ENCODE measurements around the gene STMP1. TPM values are rescaled to one million over a fixed set of nuclear protein-coding genes. Genes with fewer than 3 reads are reported as not detected.
A peak's percentile ranks its signal among the peaks of the same experiment; 100 is the strongest.
"Not testable (repeated sequence)": the region's sequence is repeated elsewhere in the genome, so short reads cannot be mapped to it uniquely, and the experiment has no call there.

STMP1 gene
- total RNA-seq, 1 experiment from 2014 or later: 16.3 TPM

DNA sequence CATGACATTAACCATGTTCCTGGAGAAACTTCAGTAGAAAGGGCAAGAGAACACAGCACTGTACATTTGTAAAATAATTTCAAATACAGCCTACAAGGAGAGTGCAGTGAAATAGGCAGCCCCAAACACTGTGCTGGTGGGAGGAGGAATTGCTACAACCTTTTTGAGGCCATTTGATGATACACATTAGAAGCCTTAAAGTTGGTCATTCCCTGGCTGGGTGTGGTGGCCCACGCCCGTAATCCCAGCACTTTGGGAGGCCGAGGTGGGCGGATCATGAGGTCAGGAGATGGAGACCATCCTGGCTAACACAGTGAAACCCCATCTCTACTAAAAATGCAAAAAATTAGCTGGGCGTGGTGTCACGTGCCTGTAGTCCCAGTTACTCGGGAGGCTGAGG, 30.3 kb downstream of the STMP1 start:
- DNase-seq (ENCODE audit: extremely low read depth, low read depth): not testable (repeated sequence)

GRCh38 chr7:135693558-135693957, 31.2 kb downstream of the STMP1 start:
- DNase-seq (ENCODE audit: extremely low read depth, low read depth): no peak

DNA sequence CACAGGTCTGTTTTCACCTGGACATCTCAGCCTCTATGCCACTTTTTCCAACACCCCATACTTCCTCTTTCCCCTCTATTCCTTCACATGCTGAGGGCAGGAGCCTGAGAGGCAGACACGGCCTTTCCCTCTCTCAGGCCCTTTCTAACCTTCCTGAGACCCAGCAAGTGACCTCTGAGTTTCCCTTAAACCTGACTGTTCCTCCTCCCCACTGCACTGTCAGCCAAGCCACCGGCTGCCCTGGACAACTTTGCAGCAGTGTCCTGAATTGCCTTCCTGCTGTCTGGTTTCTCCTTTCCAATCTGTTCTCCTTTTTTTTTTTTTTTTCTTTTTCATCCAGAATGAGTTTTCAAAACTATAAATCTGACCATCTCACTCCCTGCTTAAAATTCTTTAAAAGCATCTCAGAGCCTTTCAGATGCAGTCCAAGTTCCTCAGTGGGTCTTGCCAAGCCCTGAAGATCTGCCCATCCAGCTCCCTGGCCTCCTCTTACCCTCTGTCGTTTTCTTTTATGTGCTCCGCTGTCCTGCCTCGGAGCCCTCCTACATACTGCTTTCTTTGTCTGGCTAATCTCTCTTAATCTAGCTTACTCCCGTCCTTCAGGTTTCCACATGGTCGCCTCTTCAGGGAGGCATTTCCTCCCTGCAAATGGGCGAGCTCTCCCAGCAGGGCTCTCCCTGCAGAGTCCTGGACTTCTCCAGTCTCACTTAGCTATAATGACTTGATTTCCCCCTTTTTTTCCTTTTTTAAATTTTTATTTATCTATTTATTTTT, 35.1 kb downstream of the STMP1 start:
- no peak for DNase-seq (ENCODE audit: extremely low read depth, low read depth)

DNA sequence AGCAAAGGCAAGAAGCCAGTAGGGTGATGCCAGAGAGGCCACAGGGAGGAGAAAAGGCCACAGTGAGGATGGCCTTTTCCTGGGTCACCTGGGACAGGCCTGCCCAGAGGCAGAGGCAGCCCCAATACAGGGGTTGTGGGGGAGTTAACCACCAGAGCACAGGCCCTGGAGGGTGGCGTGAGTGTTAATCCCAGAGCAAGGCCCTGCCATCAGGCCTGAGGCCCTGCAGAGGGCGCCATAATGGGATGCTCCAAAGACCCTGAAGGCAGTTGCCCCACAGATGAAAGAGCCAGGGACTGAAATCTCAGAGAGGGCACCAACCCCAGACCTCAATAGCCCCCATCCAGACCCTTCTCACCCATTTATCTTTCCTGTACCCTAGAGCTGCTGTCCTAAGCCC, 41.8 kb downstream of the STMP1 start:
- no peak for DNase-seq (ENCODE audit: extremely low read depth, low read depth)

- no peak for DNase-seq (ENCODE audit: extremely low read depth, low read depth)
Measured at GRCh38 chr7:135704698-135705097, 42.4 kb downstream of the STMP1 start.

DNA sequence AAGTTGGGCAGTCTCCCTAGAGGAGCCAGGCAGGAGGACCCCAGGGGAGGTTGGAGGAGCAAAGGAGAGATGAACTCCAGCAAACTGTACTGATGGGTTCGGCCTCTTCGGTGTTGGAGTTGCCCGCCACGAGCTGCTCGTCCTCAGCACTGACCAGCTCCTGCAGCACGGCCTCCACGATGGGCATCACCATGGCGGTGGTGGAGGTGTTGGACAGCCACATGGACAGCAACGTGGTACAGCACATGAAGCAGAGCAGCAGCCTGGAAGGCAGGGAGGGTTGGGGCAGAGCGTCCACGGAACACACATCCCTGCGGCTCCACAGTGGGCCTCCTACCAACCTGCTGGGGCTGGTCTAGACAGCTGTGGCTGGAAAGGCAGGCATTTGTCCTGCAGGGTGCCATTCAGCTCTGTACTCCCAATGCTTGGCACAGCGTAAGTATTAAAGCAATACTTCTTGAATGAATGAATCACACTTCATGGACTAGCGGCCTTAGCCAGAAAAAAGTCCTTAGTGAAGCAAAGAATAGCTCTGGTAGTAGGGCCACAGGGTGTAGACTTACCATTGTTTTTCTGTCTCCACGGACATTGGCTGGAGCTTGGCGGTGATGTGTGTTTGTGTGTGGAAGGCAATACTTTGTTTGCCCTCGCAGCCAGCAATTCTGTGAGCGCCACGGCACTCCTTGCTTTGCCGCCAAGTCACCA, 43.9 kb downstream of the STMP1 start:
- no peak for DNase-seq (ENCODE audit: extremely low read depth, low read depth)

- DNase-seq (ENCODE audit: extremely low read depth, low read depth): no peak
Measured at GRCh38 chr7:135706858-135707569, 44.7 kb downstream of the STMP1 start.

DNA sequence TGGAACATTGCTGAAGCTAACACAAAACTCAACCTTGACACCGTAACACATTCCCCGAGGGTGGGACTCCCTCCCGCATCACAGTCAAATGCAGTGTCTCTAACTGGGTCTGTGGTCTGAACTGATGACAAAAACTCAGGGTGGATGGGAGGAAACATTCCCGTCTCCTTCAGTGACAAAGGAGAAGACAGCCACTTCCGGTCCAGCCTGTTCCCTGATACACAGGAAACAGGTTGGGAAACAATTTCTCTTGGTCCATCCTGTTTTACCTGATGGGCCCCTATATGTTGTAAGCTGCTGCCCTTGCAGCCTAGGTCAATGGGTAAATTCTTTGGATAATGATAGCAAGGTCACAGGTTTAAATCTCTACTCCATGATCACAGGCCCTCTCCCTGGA, 45.3 kb downstream of the STMP1 start:
- DNase-seq (ENCODE audit: extremely low read depth, low read depth): no peak

DNA sequence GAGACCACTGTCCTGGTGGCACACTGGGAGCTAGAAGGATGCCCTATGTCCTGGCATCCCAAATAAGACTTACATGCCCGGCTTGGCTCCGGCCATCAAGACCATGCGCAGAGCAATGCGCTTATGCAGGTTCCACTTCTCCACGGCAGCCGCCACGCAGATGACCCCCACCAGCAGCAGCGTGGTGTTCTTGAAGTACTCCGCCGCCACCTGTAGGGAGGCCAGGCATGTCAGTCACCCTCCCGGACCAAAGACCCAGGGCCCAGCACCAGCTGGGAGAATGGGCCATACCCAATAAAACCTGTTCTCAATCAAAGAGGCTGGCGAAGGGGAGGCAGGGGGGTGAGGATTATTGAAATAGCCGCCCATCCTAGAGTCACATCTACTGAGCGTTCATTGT, 45.7 kb downstream of the STMP1 start:
- DNase-seq (ENCODE audit: extremely low read depth, low read depth): no peak

DNA sequence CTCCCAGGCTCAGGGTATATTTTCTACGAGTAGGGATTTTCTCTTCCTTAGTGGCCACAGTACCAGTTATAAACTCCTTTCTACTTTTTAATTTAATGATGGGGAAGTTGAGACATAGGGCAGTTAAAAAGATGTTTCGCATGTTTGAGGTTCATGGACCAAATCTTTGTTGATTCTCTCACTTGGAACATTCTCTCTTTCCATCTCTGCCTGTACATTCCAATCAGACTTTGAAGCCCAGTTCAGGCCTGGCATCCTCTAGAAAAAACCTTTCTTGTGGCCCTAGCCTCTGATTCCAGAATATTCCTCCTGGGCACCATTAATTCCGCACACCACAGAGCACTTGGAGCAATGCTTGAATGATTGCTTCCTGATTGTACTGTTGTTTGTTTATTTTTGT, 47.2 kb downstream of the STMP1 start:
- no peak for DNase-seq (ENCODE audit: extremely low read depth, low read depth)

DNA sequence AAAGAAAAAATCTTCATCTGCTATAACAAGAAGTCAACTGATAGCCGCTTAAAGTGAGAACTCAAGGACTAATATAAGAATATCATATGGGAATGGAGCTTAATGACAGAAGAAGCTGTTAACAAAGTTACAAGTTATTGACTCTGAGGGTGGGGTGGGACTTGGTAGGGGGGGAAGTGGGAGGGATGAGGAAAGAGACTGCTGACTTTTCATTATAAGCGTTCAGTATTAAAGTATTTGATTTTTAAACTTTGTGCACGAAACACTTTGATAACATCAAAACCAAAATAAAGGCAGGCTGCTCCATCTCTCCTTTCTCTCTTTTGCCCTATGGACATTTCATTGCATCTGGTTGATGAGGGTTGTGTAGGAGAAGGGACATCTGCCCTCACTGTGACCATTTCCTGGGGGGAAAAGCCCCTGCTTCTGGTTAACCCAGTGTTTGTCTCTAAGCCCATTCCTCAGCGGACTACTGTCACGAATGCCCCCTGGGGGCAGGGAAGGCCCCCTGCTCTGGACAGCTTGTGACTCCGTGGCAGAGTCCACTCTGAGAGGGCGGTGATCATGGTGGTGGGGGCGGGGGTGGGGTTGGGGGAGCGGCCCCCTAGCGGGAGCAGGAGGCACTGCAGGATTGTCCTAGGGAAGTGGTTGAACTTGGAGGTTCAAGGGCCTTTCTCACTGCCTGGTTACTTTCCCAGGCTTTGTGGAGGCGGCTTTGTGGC, 48.3 kb downstream of the STMP1 start:
- peak; percentile 5 for DNase-seq (ENCODE audit: extremely low read depth, low read depth)

DNA sequence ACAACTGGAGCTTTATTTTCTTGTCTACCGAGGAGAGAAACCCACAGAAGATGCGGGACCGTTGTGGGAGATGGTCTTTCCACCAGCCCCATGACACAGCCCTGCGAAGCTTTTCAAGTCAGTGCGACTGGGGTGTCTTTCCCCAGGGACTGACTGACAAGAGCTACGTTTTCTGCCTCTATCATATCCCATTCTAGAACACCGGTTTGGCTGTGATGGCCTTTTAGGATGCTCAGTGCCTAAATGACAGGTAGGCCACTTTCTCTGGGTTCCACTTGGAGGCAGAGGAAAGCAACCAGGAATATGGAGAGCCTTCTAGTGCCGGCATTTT, 48.8 kb downstream of the STMP1 start:
- DNase-seq (ENCODE audit: extremely low read depth, low read depth): no peak

DNA sequence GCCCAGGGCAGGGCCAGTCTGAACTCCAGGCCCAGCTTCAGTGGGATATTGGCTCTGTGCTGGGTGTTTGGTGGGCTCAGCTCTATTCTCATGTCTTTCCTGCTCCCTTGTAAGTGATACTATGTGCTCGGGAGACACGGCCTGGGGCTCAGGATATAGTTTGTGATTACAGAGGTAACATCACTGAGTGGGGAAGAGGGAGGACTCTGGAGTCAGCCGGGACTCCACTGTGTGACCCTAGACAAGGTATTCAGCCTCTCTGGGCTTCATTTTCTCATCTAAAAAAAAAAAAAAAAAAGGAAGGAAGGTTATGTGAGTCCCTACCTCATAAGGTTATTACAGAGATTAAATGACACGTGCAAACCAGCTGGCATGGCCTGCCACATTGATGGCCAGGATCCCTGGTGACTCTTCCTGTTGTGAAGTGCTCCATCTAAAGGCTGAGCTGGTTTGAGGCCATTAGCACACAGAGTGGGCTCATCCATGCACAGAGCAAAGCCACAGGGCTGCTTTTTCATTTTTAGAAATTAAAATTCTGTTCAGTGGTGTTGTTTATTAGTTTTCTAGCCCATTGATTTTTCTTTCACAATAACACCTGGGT, 50.0 kb downstream of the STMP1 start:
- no peak for DNase-seq (ENCODE audit: extremely low read depth, low read depth)

DNA sequence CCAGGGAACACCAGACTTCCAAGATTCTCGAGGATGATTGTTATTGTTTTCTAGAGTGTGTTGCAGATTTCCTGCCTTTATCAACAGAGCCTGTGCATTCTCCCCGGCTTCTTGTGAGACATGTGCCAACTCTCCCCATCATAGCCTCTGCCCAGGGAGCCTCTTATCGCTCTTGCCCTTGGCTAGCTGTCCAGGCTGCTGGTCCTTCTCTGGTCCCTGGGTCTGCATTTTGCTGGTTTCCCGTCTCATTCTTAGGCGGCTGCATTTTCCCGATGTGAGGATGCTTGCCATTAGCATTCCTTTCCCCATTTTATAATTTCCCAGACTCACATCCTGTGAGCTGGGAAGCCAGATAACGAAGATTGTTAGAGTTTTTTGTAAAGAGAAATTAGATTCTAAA, 50.5 kb downstream of the STMP1 start:
- no peak for DNase-seq (ENCODE audit: extremely low read depth, low read depth)

DNA sequence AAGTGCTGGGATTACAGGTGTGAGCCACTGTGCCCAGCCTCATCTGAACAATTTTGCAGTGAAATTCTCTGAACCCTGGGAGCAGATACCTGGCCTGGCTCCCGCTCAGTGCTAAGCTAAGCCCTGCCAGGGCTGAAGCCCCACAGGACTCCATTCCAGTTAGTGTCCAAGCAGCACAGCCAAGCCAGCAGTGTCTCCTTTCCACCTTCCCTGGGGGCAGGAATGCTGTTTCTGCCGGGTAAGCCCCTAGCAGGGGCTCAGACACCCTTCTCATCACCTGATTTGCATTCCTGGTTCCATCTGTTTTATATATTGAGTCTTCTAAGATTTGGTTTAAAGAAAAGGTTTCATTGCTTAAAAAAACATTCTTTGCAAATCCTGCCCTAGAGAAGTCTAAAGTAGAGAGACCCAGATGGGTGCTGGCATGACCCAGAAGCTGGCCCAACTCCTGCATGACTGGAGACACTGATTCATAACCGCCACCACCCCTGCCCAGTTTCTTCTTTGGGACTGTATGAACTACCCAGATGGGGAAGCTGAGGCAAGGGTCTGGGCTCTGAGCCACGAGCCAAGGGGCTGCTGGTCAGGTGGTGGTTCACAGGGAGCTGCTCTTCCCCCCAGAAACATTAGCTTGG, 51.6 kb downstream of the STMP1 start:
- DNase-seq (ENCODE audit: extremely low read depth, low read depth): no peak

- peak; percentile 46 for DNase-seq (ENCODE audit: extremely low read depth, low read depth)
Measured at GRCh38 chr7:135714534-135715009, 52.3 kb downstream of the STMP1 start.

- DNase-seq (ENCODE audit: extremely low read depth, low read depth): no peak
Measured at GRCh38 chr7:135715055-135715522, 52.8 kb downstream of the STMP1 start.

DNA sequence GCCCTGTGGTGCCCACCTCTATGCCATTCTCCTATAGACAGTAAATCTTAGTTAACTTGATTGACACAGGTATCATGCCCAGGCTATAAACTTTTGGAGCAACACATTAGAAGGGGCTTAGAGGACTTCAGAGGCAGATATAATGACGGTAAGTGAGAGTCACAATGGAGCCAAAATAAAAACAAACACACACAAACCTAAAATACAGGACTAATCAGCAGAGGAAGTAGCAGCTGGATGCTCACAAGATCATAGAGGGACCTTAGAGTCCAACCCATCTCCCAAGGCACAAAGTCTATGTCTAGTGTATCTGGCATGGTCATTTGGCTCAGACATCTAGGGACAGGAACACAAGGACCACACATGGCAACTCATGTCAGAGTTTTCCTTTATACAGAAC, 53.4 kb downstream of the STMP1 start:
- DNase-seq (ENCODE audit: extremely low read depth, low read depth): no peak

DNA sequence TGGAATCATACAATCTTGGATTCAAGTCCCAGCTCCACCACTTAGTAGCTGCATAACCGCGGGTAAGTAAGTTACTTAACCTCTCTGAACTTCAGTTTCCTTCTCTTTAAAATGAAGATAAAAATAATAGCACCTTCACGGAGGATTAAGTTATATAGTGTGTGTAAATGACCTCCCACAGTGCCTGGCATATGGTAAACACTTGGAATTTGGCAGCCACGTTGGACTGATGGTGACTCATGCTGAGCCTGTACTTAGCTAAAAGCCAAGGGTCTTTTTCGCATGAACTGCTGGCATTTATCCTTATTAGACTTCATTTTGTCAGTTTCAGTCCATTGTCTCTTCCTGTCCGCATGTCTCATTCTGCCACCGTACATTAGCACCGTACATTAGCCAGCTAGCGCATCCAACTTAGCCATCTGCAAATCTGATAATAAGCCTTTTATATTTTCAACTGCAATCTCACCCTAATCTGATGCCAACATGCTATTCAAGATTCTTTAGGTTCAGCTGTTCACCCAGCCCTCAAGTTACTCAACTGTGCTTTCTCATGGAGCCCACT, 54.4 kb downstream of the STMP1 start:
- DNase-seq (ENCODE audit: extremely low read depth, low read depth): peak; percentile 15

- no peak for DNase-seq (ENCODE audit: extremely low read depth, low read depth)
Measured at GRCh38 chr7:135717693-135718092, 55.4 kb downstream of the STMP1 start.

Measured in NCI-H460 (cell line).